IMR-90 (cell line): ENCODE results near the gene HES4. TPM values are rescaled to one million over a fixed set of nuclear protein-coding genes. Genes with fewer than 3 reads are reported as not detected.

Source experiments
- ATAC-seq: fragments of 200-7000 bp; cut with Tn5 transposase; 2 replicates; pipeline ENCODE4 v1.9.1; 2020; ENCODE audit warnings: low read depth, mild to moderate bottlenecking, moderate library complexity
- BruUV-seq: library from RNA; stranded (reverse); fragments of 400-500 nt; replicated peaks from 2 replicates; lab custom pipeline; 2021; lab: Mats Ljungman, UMichigan
- CTCF ChIA-PET: fragments of 300-600 bp; formaldehyde crosslinking; extraction: SDS; loops from one replicate; lab custom pipeline; 2021; ENCODE audit warnings: antibody characterized with exemption; lab: Yijun Ruan, JAX
- POLR2A ChIA-PET: fragments of 300-600 bp; sonication (Branson Sonifier 250); formaldehyde crosslinking; loops from one replicate; lab custom pipeline; 2022; ENCODE audit warnings: antibody characterized with exemption; ENCODE audit not compliant: unreplicated experiment; lab: Charles Lee
- DNase-seq: peaks from one replicate; pipeline ENCODE4 v3.0.0; 2013
- H2AFZ ChIP-seq: replicated peaks from 2 replicates; pipeline ENCODE3; 2013; ENCODE audit warnings: low read length, mild to moderate bottlenecking; ENCODE audit not compliant: poor library complexity
- H2AK5ac ChIP-seq: 2 replicates; pipeline ENCODE4 v1.6.1; 2013; ENCODE audit warnings: low read depth, low read length, inconsistent platforms
- H2AK9ac ChIP-seq: replicated peaks from 2 replicates; pipeline ENCODE3; 2013; ENCODE audit warnings: mild to moderate bottlenecking, low read depth, low read length, moderate library complexity; ENCODE audit not compliant: poor library complexity
- H2BK120ac ChIP-seq: 2 replicates; pipeline ENCODE4 v1.6.1; 2013; ENCODE audit warnings: low read depth, low read length, inconsistent platforms
- H2BK15ac ChIP-seq: 3 replicates; pipeline ENCODE4 v1.6.1; 2013; ENCODE audit warnings: low read depth, low read length, inconsistent platforms
- H2BK20ac ChIP-seq: 2 replicates; pipeline ENCODE4 v1.6.1; 2013; ENCODE audit warnings: low read depth, mild to moderate bottlenecking, inconsistent platforms, low read length, moderate library complexity
- H2BK5ac ChIP-seq: 2 replicates; pipeline ENCODE4 v1.6.1; 2013; ENCODE audit warnings: mild to moderate bottlenecking, low read depth, low read length, inconsistent platforms; ENCODE audit not compliant: poor library complexity, severe bottlenecking
- H3K14ac ChIP-seq: replicated peaks from 2 replicates; pipeline ENCODE4 v1.6.1; 2013; ENCODE audit warnings: low read depth, low read length, inconsistent platforms
- H3K18ac ChIP-seq: 2 replicates; pipeline ENCODE4 v1.6.1; 2013; ENCODE audit warnings: low read depth, low read length, control low read depth
- H3K23ac ChIP-seq: 2 replicates; pipeline ENCODE4 v1.6.1; 2013; ENCODE audit warnings: low read depth, low read length, inconsistent platforms
- H3K27ac ChIP-seq: 2 replicates; pipeline ENCODE4 v1.5.1; 2013; ENCODE audit warnings: mild to moderate bottlenecking, control low read depth, low read length; ENCODE audit not compliant: insufficient read depth
- H3K27me3 ChIP-seq: 2 replicates; pipeline ENCODE4 v1.6.1; 2013; ENCODE audit warnings: low read length; ENCODE audit not compliant: control insufficient read depth, insufficient read depth
- H3K36me3 ChIP-seq: 2 replicates; pipeline ENCODE4 v1.6.1; 2013; ENCODE audit warnings: low read length, mixed read lengths; ENCODE audit not compliant: control insufficient read depth, insufficient read depth
- H3K4ac ChIP-seq: 2 replicates; pipeline ENCODE4 v1.6.1; 2013; ENCODE audit warnings: low read depth, low read length, inconsistent platforms
- H3K4me1 ChIP-seq: 2 replicates; pipeline ENCODE4 v1.6.1; 2013; ENCODE audit warnings: low read length, mixed read lengths; ENCODE audit not compliant: control insufficient read depth, insufficient read depth
- H3K4me2 ChIP-seq: 2 replicates; pipeline ENCODE4 v1.6.1; 2013; ENCODE audit warnings: low read depth, mild to moderate bottlenecking, control low read depth, low read length, moderate library complexity
- H3K4me3 ChIP-seq: 2 replicates; pipeline ENCODE4 v1.5.1; 2013; ENCODE audit warnings: low read depth, mild to moderate bottlenecking, control low read depth, low read length, moderate library complexity; ENCODE audit not compliant: insufficient read depth
- H3K56ac ChIP-seq: 2 replicates; pipeline ENCODE4 v1.6.1; 2013; ENCODE audit warnings: low read length, inconsistent platforms; ENCODE audit not compliant: insufficient read depth; ENCODE audit errors: extremely low read depth
- H3K79me1 ChIP-seq, 2 experiments: 2 replicates each; pipeline ENCODE4 v1.6.1; 2013; ENCODE audit warnings: low read length in 2 of 2, inconsistent platforms in 1 of 2, low read depth in 1 of 2
- H3K9ac ChIP-seq: 2 replicates; pipeline ENCODE4 v1.6.1; 2013; ENCODE audit warnings: low read depth, low read length, control low read depth
- H3K9me1 ChIP-seq: 2 replicates; pipeline ENCODE4 v1.6.1; 2013; ENCODE audit warnings: low read length, inconsistent platforms; ENCODE audit not compliant: insufficient read depth
- H3K9me3 ChIP-seq: 2 replicates; pipeline ENCODE4 v1.6.1; 2013; ENCODE audit warnings: low read length; ENCODE audit not compliant: control insufficient read depth, insufficient read depth
- H4K20me1 ChIP-seq: 2 replicates; pipeline ENCODE4 v1.6.1; 2013; ENCODE audit warnings: low read length, inconsistent platforms; ENCODE audit not compliant: insufficient read depth
- H4K5ac ChIP-seq: 2 replicates; pipeline ENCODE4 v1.6.1; 2013; ENCODE audit warnings: mild to moderate bottlenecking, low read depth, low read length, control low read depth
- H4K8ac ChIP-seq, 2 experiments: 2 replicates each; pipeline ENCODE4 v1.6.1; 2013; ENCODE audit warnings: low read depth in 2 of 2, low read length in 2 of 2, control low read depth in 1 of 2, inconsistent platforms in 1 of 2
- H4K91ac ChIP-seq: 2 replicates; pipeline ENCODE4 v1.6.1; 2013; ENCODE audit warnings: low read depth, low read length, inconsistent platforms; ENCODE audit not compliant: insufficient read depth
- MAZ ChIP-seq: IDR thresholded peaks from 2 replicates; pipeline ENCODE4 v1.6.1; 2012; ENCODE audit warnings: low read depth, mild to moderate bottlenecking, low read length, improper control_type of control experiment, moderate library complexity, borderline replicate concordance
- MXI1 ChIP-seq: IDR thresholded peaks from 2 replicates; pipeline ENCODE4 v1.6.1; 2012; ENCODE audit warnings: low read depth, mild to moderate bottlenecking, low read length, moderate library complexity, borderline replicate concordance
- WGBS, 2 experiments: methylation state at CpG; one replicate each; pipeline versions ENCODE4 v1.1.5 to v1.1.7; 2013; ENCODE audit warnings: missing lambda C conversion rate in 2 of 2; ENCODE audit not compliant: insufficient read length in 1 of 2; ENCODE audit errors: extremely low coverage in 2 of 2; 5-methylcytosine and 5-hydroxymethylcytosine counted together
- dilution Hi-C: fragments of 300-500 bp; cut with HindIII; formaldehyde crosslinking; loops from one replicate; pipeline ENCODE4 v1.14.3; 2018; ENCODE audit warnings: low sequenced_read_pairs; ENCODE audit not compliant: unreplicated experiment
- in situ Hi-C: fragments of 300-500 bp; cut with MboI; formaldehyde crosslinking; loops from 3 replicates; pipeline ENCODE4 v1.14.3; 2019; ENCODE audit warnings: low sequenced_read_pairs, inconsistent platforms, mixed read lengths
- intact Hi-C: fragments of 100-400 bp; cut with micrococcal nuclease; formaldehyde crosslinking; loops from 2 replicates; pipeline ENCODE4 v1.10.0; 2022
- polyA plus RNA-seq, 3 experiments: library from polyadenylated mRNA; depleted of rRNA; stranded (reverse); fragments of >200 nt; gene quantifications; 2 replicates each; pipeline ENCODE4 v1.2.3, GENCODE V29; 2012; ENCODE audit warnings: low replicate concordance in 1 of 3
- total RNA-seq: library from RNA; depleted of rRNA; stranded (reverse); fragments of >200 nt; gene quantifications from 2 replicates; pipeline ENCODE4 v1.2.3, GENCODE V29; 2012

The HES4 gene
- total and polyA plus RNA-seq, 2 of the 4 experiments (the other 2 are of a cell fraction), result 1.4 to 11.7 TPM

- dilution Hi-C loops (no loop called here), in situ Hi-C loops (no loop called here), intact Hi-C loops (no loop called here)
- no peak for DNase-seq
- Histone ChIP-seq H3K18ac (no peak overlapping the region), H4K8ac (no peak overlapping the region), H4K91ac (no peak overlapping the region), H3K9me3 (no peaks in the 10 kb centered on the region), H3K4ac (no peak overlapping the region), H3K9ac (no peak overlapping the region), H3K36me3 (no peaks in the 10 kb centered on the region), H4K20me1 (peaks cover 4% of the 10 kb centered on the region; the same call in 1 of the 2 replicates), H3K79me1 (peaks cover 6 to 15% of the 10 kb centered on the region in 2 experiments; a peak in 3 of 4 replicates), H3K56ac (no peak overlapping the region), H3K4me2 (no peak overlapping the region), H2AFZ (peak overlapping the region; percentile 43), H4K5ac (no peak overlapping the region), H2AK9ac (peak overlapping the region; percentile 78), H3K4me3 (no peak overlapping the region), H2AK5ac (peak overlapping the region; percentile 16; the same call in 1 of the 2 replicates), H3K4me1 (peaks cover 8% of the 10 kb centered on the region), H3K23ac (no peak overlapping the region), H3K27me3 (no peaks in the 10 kb centered on the region), H2BK5ac (no peak overlapping the region), H2BK120ac (no peak overlapping the region), H3K14ac (no peak overlapping the region), H3K27ac (no peak overlapping the region), H3K9me1 (peaks cover 6% of the 10 kb centered on the region; the same call in 1 of the 2 replicates), H2BK20ac (no peak overlapping the region), H2BK15ac (no peak overlapping the region)
- no TSS peak for BruUV-seq
- no peak for ATAC-seq
- TF ChIP-seq MAZ, result no peak
- no peak for TF ChIP-seq MXI1
- POLR2A ChIA-PET, result no interaction called here
- CTCF ChIA-PET, result no interaction called here
- WGBS, 2 experiments, result 85% methylated on average over 20 of the region's 37 CpGs; no CpG with 5 or more reads in 1 of the 2 experiments
Measured at GRCh38 chr1:1006305-1007159, 6.6 kb upstream of the HES4 start.
